IPS-18a (cell line): ENCODE data around the gene MCM6.

Source experiments
- H3K27ac ChIP-seq: one replicate; pipeline ENCODE4 v1.5.1; 2013; ENCODE audit warnings: low read length
- H3K27me3 ChIP-seq: one replicate; pipeline ENCODE4 v1.6.1; 2013; ENCODE audit warnings: mild to moderate bottlenecking, low read length; ENCODE audit not compliant: control insufficient read depth, insufficient read depth
- H3K36me3 ChIP-seq: one replicate; pipeline ENCODE4 v1.6.1; 2013; ENCODE audit warnings: low read depth, low read length; ENCODE audit not compliant: control insufficient read depth
- H3K4me1 ChIP-seq: one replicate; pipeline ENCODE4 v1.6.1; 2013; ENCODE audit warnings: low read depth, low read length; ENCODE audit not compliant: control insufficient read depth
- H3K4me3 ChIP-seq: one replicate; pipeline ENCODE4 v1.5.1; 2013; ENCODE audit warnings: low read length
- H3K9ac ChIP-seq: one replicate; pipeline ENCODE4 v1.6.1; 2013; ENCODE audit warnings: mild to moderate bottlenecking, low read length, moderate library complexity
- H3K9me3 ChIP-seq: one replicate; pipeline ENCODE4 v1.6.1; 2013; ENCODE audit warnings: low read depth, low read length; ENCODE audit not compliant: control insufficient read depth

Gene MCM6

GRCh38 chr2:135862718-135863117 is 13.5 kb downstream of the MCM6 start:
- Histone ChIP-seq H3K9ac (no peak overlapping the region), H3K36me3 (peaks cover 85% of the 10 kb centered on the region), H3K4me1 (no peaks in the 10 kb centered on the region), H3K27me3 (no peaks in the 10 kb centered on the region), H3K9me3 (no peaks in the 10 kb centered on the region), H3K4me3 (no peak overlapping the region), H3K27ac (no peak overlapping the region)

- H3K4me1 ChIP-seq, result no peaks in the 10 kb centered on the region
- no peaks in the 10 kb centered on the region for H3K27me3 ChIP-seq
- no peak overlapping the region for H3K9ac ChIP-seq
- peaks cover 85% of the 10 kb centered on the region for H3K36me3 ChIP-seq
- no peak overlapping the region for H3K4me3 ChIP-seq
- H3K27ac ChIP-seq, result no peak overlapping the region
- no peaks in the 10 kb centered on the region for H3K9me3 ChIP-seq
Observed at GRCh38 chr2:135853401-135853800, 22.8 kb downstream of the MCM6 start.

- Histone ChIP-seq H3K9me3 (no peaks in the 10 kb centered on the region), H3K4me1 (no peaks in the 10 kb centered on the region), H3K27me3 (no peaks in the 10 kb centered on the region), H3K9ac (no peak overlapping the region), H3K36me3 (peaks cover 85% of the 10 kb centered on the region), H3K27ac (no peak overlapping the region), H3K4me3 (no peak overlapping the region)
Observed at GRCh38 chr2:135851858-135852257, 24.4 kb downstream of the MCM6 start.

- peaks cover 83% of the 10 kb centered on the region for H3K36me3 ChIP-seq
- H3K27ac ChIP-seq, result no peak overlapping the region
Observed at GRCh38 chr2:135850892-135851668, 25.2 kb downstream of the MCM6 start.

GRCh38 chr2:135849087-135849486 is 27.2 kb downstream of the MCM6 start:
- Histone ChIP-seq H3K9ac (no peak overlapping the region), H3K4me3 (no peak overlapping the region), H3K4me1 (no peaks in the 10 kb centered on the region), H3K27me3 (no peaks in the 10 kb centered on the region), H3K27ac (no peak overlapping the region), H3K9me3 (no peaks in the 10 kb centered on the region), H3K36me3 (peaks cover 88% of the 10 kb centered on the region)

More at GRCh38 chr2:135850892-135851668, 25.2 kb downstream of the MCM6 start:
- no peaks in the 10 kb centered on the region for H3K9me3 ChIP-seq
- H3K4me3 ChIP-seq, result no peak overlapping the region
- H3K9ac ChIP-seq, result no peak overlapping the region
- H3K4me1 ChIP-seq, result no peaks in the 10 kb centered on the region
- H3K27me3 ChIP-seq, result no peaks in the 10 kb centered on the region

DNA sequence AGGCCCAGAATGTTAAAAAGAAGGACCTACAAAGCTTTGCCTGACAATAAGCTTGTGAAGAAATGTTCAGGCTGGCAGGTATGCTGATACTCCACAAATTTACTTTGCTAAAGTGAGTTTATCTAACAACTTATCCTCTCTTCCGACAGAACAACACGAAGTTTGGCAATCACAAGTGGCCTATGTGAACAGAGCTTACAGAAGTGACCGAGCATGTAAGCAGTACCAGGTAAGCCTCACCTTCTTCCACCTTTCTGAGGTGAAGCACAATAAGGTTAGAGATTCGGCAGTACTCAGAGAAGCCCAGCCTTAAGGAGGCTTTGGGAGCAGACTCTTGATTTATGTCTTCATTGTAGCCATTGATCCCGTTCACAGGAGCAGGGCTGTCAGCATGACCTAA is 30.2 kb downstream of the MCM6 start:
- no peaks in the 10 kb centered on the region for H3K27me3 ChIP-seq
- no peaks in the 10 kb centered on the region for H3K4me1 ChIP-seq
- H3K4me3 ChIP-seq, result no peak overlapping the region
- no peak overlapping the region for H3K27ac ChIP-seq
- H3K36me3 ChIP-seq, result peaks cover 87% of the 10 kb centered on the region
- H3K9ac ChIP-seq, result no peak overlapping the region
- no peaks in the 10 kb centered on the region for H3K9me3 ChIP-seq

DNA sequence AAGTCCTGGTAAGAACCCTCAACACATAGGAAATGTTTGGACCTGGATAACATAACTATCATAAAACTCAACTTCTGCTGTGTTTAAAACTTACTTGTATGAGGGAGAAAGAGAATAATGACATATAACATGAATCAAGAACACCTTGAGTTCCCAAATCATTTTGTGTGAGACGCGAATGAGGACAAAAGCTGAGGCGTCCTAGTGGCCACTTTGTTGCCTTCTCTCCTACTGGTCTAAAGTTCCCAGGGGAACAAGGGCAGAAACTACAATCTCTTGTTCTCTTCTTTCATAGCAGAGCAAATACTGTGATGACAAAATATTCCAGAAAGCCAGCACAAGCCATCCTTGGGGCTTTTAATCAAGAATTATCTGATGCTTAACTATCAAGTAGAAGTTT is 31.0 kb downstream of the MCM6 start:
- no peak overlapping the region for H3K27ac ChIP-seq
- no peaks in the 10 kb centered on the region for H3K4me1 ChIP-seq
- H3K9me3 ChIP-seq, result no peaks in the 10 kb centered on the region
- no peaks in the 10 kb centered on the region for H3K27me3 ChIP-seq
- no peak overlapping the region for H3K9ac ChIP-seq
- peaks cover 87% of the 10 kb centered on the region for H3K36me3 ChIP-seq
- no peak overlapping the region for H3K4me3 ChIP-seq

DNA sequence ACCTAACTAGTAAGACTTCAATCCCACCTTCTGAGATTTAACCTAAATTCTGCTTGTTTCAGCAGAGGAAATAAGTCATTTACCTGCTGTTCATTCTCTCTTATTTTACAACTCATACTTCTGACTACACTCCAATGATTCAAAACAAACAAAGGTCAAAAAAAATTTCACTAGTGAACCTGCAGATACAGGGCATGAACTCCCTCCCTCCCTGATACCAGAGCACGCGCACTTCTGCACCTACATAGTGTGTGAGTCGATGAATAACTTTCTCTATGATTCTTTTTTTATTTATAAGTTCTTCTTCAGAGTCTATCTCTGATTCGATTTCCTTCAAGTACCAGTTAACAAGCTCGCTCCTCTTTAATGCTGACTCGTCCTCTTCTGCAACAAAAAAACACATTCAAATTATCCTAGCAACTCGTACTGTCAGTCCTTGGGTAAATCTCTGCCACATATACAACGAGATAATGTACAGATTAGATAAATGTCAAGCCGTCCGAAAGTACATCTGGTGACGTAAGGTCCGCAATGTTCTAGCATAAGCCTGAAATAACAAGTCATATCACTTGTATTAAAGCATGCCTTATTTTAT is 31.8 kb downstream of the MCM6 start:
- peaks cover 82% of the 10 kb centered on the region for H3K36me3 ChIP-seq
- no peaks in the 10 kb centered on the region for H3K9me3 ChIP-seq
- no peaks in the 10 kb centered on the region for H3K27me3 ChIP-seq
- no peak overlapping the region for H3K9ac ChIP-seq
- no peak overlapping the region for H3K27ac ChIP-seq
- no peak overlapping the region for H3K4me3 ChIP-seq
- H3K4me1 ChIP-seq, result no peaks in the 10 kb centered on the region

DNA sequence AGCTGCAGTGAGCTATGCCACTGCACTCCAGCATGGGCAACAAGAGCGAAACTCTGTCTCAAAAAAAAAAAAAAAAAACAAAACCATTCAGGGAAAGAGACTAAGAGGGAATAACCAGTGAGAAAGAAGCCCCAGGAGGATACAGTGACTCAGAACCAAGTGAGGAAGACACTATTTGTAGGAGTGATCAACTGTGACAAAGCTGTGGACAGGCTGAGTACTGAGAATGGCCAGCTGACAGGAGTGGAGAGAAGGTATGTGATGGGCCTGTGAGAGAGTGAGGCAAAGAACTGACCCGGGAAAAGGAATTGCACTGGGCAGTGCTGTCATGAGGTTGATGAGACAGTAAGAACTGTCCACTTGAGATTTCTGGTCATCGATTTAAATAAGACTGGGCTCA is 32.6 kb downstream of the MCM6 start:
- Histone ChIP-seq H3K36me3 (peaks cover 75% of the 10 kb centered on the region), H3K27ac (no peak overlapping the region), H3K27me3 (no peaks in the 10 kb centered on the region), H3K4me1 (no peaks in the 10 kb centered on the region), H3K4me3 (no peak overlapping the region), H3K9ac (no peak overlapping the region), H3K9me3 (no peaks in the 10 kb centered on the region)

- no peaks in the 10 kb centered on the region for H3K4me1 ChIP-seq
- H3K27ac ChIP-seq, result no peak overlapping the region
- H3K9ac ChIP-seq, result no peak overlapping the region
- no peaks in the 10 kb centered on the region for H3K9me3 ChIP-seq
- peaks cover 50% of the 10 kb centered on the region for H3K36me3 ChIP-seq
- H3K27me3 ChIP-seq, result no peaks in the 10 kb centered on the region
- no peak overlapping the region for H3K4me3 ChIP-seq
Observed at GRCh38 chr2:135840601-135841000, 35.6 kb downstream of the MCM6 start.

GRCh38 chr2:135839713-135840112 is 36.5 kb downstream of the MCM6 start:
- H3K27ac ChIP-seq, result no peak overlapping the region
- no peak overlapping the region for H3K4me3 ChIP-seq

GRCh38 chr2:135838502-135838901 is 37.7 kb downstream of the MCM6 start:
- H3K36me3 ChIP-seq, result peaks cover 29% of the 10 kb centered on the region
- no peak overlapping the region for H3K4me3 ChIP-seq
- H3K27me3 ChIP-seq, result no peaks in the 10 kb centered on the region
- H3K9ac ChIP-seq, result no peak overlapping the region
- no peak overlapping the region for H3K27ac ChIP-seq
- no peaks in the 10 kb centered on the region for H3K9me3 ChIP-seq
- no peaks in the 10 kb centered on the region for H3K4me1 ChIP-seq

More at GRCh38 chr2:135839713-135840112, 36.5 kb downstream of the MCM6 start:
- Histone ChIP-seq H3K9ac (no peak overlapping the region), H3K9me3 (no peaks in the 10 kb centered on the region), H3K27me3 (no peaks in the 10 kb centered on the region), H3K36me3 (peaks cover 42% of the 10 kb centered on the region), H3K4me1 (no peaks in the 10 kb centered on the region)
